ENCODE measurements around the gene CBY3. TPM values are rescaled to one million over a fixed set of nuclear protein-coding genes. Genes with fewer than 3 reads are reported as not detected.

Gene CBY3
- total and polyA plus RNA-seq, 2 of the 13 experiments (the other 11 are each of a cell fraction or from before 2014, with no cell fraction given) = not detected

DNA sequence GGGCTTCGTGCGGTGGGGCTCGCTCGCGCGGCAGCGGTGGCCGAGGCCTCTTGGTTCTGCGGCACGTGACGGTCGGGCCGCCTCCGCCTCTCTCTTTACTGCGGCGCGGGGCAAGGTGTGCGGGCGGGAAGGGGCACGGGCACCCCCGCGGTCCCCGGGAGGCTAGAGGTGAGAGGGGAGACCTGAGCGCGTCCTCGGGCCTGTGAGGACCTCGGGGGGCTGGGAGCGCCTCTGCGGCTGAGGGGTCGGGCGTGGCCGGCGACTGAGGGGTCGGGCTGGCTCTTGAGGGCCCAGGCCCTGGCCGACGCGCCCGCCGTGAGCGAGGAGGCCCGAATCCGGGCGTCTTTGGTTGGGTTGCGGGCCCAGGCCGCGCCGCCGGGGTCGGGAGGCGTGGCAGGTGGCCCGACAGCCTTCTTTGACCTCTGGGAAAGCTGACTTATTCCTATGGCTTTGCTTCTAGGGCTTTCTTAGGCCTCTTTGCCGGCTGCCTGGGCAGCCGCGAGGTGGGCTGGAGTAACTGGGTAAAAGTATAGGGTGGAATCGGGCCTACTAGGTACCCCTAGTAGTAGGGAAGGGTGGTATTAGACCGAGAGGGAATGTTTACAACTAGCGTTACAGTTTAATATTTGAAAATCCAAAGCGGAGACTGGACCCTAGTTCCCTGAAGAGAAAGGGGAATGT lies 18.2 kb upstream of the CBY3 start, which contains the start of gene CANX (continued):
- TF ChIP-seq SMAD1 (CRISPR knock-in tag; IDR thresholded peaks at IDR 0.05; ENCODE audit: borderline replicate concordance, low read depth) (peak; percentile 8; the same call in 1 of the 2 replicates), SP140L (CRISPR knock-in tag; IDR thresholded peaks at IDR 0.05; ENCODE audit: borderline replicate concordance) (no peak), POLR2G (IDR thresholded peaks at IDR 0.05; ENCODE audit: low read depth, low read length) (peak; percentile 88), POLR2A (IDR thresholded peaks at IDR 0.05; ENCODE audit: insufficient read depth in 1 of 2, low read depth in 2 of 2, low read length in 2 of 2) (peak in 1 of 2 experiments; percentile 81; a peak in 2 of 4 replicates), FOSL1 (CRISPR knock-in tag; IDR thresholded peaks at IDR 0.05; ENCODE audit: borderline replicate concordance) (peak; percentile 42; the same call in 1 of the 2 replicates), MXI1 (IDR thresholded peaks at IDR 0.05; ENCODE audit: borderline replicate concordance, low read depth, low read length) (no peak), ARHGAP35 (CRISPR knock-in tag; IDR thresholded peaks at IDR 0.05; ENCODE audit: borderline replicate concordance) (peak; percentile 22; the same call in 1 of the 2 replicates), NFE2L1 (CRISPR knock-in tag; IDR thresholded peaks at IDR 0.05; ENCODE audit: borderline replicate concordance) (no peak), ZFYVE20 (CRISPR knock-in tag; IDR thresholded peaks at IDR 0.05; ENCODE audit: borderline replicate concordance, low read depth) (peak; percentile 62; the same call in 1 of the 2 replicates), KLF6 (CRISPR knock-in tag; IDR thresholded peaks at IDR 0.05) (peak; percentile 60; the same call in 1 of the 2 replicates), SRY (CRISPR knock-in tag; IDR thresholded peaks at IDR 0.05) (peak; percentile 93), EP300 (IDR thresholded peaks at IDR 0.05; ENCODE audit: low read depth in 2 of 2, low read length in 2 of 2) (no peak), EP300 (CRISPR knock-in tag; IDR thresholded peaks at IDR 0.05; ENCODE audit: borderline replicate concordance) (0 out of 2 replicates have a peak, but pooled peaks have one; percentile 5), ZNF350 (CRISPR knock-in tag; IDR thresholded peaks at IDR 0.05; ENCODE audit: borderline replicate concordance, low read depth) (no peak), HES4 (CRISPR knock-in tag; IDR thresholded peaks at IDR 0.05; ENCODE audit: borderline replicate concordance) (peak; percentile 91), ESRRA (CRISPR knock-in tag; IDR thresholded peaks at IDR 0.05; ENCODE audit: low read depth) (peak; percentile 72; the same call in 1 of the 2 replicates), ZNF883 (CRISPR knock-in tag; IDR thresholded peaks at IDR 0.05; ENCODE audit: not compliant biosample characterization) (peak; percentile 56), CBX1 (IDR thresholded peaks at IDR 0.05; ENCODE audit: low read depth) (no peak), MATR3 (CRISPR knock-in tag; IDR thresholded peaks at IDR 0.05) (no peak), U2AF2 (IDR thresholded peaks at IDR 0.05; ENCODE audit: low read depth, low read length) (no peak), ZNF180 (CRISPR knock-in tag; IDR thresholded peaks at IDR 0.05; ENCODE audit: borderline replicate concordance, low read depth) (no peak), HOXA9 (CRISPR knock-in tag; IDR thresholded peaks at IDR 0.05; ENCODE audit: borderline replicate concordance) (peak; percentile 69; the same call in 1 of the 2 replicates)
- TF ChIP-seq, protein P1, sequence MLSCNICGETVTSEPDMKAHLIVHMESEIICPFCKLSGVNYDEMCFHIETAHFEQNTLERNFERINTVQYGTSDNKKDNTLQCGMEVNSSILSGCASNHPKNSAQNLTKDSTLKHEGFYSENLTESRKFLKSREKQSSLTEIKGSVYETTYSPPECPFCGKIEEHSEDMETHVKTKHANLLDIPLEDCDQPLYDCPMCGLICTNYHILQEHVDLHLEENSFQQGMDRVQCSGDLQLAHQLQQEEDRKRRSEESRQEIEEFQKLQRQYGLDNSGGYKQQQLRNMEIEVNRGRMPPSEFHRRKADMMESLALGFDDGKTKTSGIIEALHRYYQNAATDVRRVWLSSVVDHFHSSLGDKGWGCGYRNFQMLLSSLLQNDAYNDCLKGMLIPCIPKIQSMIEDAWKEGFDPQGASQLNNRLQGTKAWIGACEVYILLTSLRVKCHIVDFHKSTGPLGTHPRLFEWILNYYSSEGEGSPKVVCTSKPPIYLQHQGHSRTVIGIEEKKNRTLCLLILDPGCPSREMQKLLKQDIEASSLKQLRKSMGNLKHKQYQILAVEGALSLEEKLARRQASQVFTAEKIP (CRISPR knock-in tag; IDR thresholded peaks at IDR 0.05; ENCODE audit: borderline replicate concordance) = no peak
- TF ChIP-seq, protein P2, sequence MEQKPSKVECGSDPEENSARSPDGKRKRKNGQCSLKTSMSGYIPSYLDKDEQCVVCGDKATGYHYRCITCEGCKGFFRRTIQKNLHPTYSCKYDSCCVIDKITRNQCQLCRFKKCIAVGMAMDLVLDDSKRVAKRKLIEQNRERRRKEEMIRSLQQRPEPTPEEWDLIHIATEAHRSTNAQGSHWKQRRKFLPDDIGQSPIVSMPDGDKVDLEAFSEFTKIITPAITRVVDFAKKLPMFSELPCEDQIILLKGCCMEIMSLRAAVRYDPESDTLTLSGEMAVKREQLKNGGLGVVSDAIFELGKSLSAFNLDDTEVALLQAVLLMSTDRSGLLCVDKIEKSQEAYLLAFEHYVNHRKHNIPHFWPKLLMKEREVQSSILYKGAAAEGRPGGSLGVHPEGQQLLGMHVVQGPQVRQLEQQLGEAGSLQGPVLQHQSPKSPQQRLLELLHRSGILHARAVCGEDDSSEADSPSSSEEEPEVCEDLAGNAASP (CRISPR knock-in tag; IDR thresholded peaks at IDR 0.05; ENCODE audit: borderline replicate concordance) = peak; percentile 24; the same call in 1 of the 2 replicates
- TF ChIP-seq, protein P3, sequence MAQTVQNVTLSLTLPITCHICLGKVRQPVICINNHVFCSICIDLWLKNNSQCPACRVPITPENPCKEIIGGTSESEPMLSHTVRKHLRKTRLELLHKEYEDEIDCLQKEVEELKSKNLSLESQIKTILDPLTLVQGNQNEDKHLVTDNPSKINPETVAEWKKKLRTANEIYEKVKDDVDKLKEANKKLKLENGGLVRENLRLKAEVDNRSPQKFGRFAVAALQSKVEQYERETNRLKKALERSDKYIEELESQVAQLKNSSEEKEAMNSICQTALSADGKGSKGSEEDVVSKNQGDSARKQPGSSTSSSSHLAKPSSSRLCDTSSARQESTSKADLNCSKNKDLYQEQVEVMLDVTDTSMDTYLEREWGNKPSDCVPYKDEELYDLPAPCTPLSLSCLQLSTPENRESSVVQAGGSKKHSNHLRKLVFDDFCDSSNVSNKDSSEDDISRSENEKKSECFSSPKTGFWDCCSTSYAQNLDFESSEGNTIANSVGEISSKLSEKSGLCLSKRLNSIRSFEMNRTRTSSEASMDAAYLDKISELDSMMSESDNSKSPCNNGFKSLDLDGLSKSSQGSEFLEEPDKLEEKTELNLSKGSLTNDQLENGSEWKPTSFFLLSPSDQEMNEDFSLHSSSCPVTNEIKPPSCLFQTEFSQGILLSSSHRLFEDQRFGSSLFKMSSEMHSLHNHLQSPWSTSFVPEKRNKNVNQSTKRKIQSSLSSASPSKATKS (CRISPR knock-in tag; IDR thresholded peaks at IDR 0.05) = no peak

Data from HepG2 (cell line).